ENCODE measurements around the gene ZNF474.

Gene ZNF474

GRCh38 chr5:122200865-122201264 lies 71.5 kb downstream of the ZNF474 start:
- no peak overlapping the region for H3K9ac ChIP-seq (ENCODE audit: low read length)

GRCh38 chr5:122201365-122201764 lies 72.0 kb downstream of the ZNF474 start:
- Histone ChIP-seq H3K27ac (ENCODE audit: low read length) (no peak overlapping the region), H3K79me2 (ENCODE audit: low read length) (no peaks in the 10 kb centered on the region), H3K36me3 (replicated peaks; ENCODE audit: low read depth, low read length) (no peaks in the 10 kb centered on the region), H3K4me1 (ENCODE audit: low read length) (no peaks in the 10 kb centered on the region), H3K4me2 (ENCODE audit: low read length) (no peak overlapping the region), H3K4me3 (ENCODE audit: low read length) (no peak overlapping the region), H3K9ac (ENCODE audit: low read length) (no peak overlapping the region), H3K27me3 (ENCODE audit: low read depth, low read length) (no peaks in the 10 kb centered on the region), H3K9me3 (ENCODE audit: insufficient read depth, low read length) (no peaks in the 10 kb centered on the region), H4K20me1 (ENCODE audit: insufficient read depth, low read length) (no peaks in the 10 kb centered on the region), H2AFZ (ENCODE audit: low read depth, low read length) (no peak overlapping the region)
- TF ChIP-seq CTCF (IDR thresholded peaks at IDR 0.05; ENCODE audit: low read depth, low read length) (no peak), EZH2phosphoT487 (IDR thresholded peaks at IDR 0.05; ENCODE audit: low read depth) (no peak)

More at GRCh38 chr5:122200865-122201264, 71.5 kb downstream of the ZNF474 start:
- Histone ChIP-seq H4K20me1 (ENCODE audit: insufficient read depth, low read length) (no peaks in the 10 kb centered on the region), H3K9me3 (ENCODE audit: insufficient read depth, low read length) (no peaks in the 10 kb centered on the region), H3K4me1 (ENCODE audit: low read length) (no peaks in the 10 kb centered on the region), H3K27me3 (ENCODE audit: low read depth, low read length) (no peaks in the 10 kb centered on the region), H3K4me2 (ENCODE audit: low read length) (no peak overlapping the region), H3K36me3 (replicated peaks; ENCODE audit: low read depth, low read length) (no peaks in the 10 kb centered on the region), H3K79me2 (ENCODE audit: low read length) (no peaks in the 10 kb centered on the region), H3K27ac (ENCODE audit: low read length) (no peak overlapping the region), H3K4me3 (ENCODE audit: low read length) (no peak overlapping the region), H2AFZ (ENCODE audit: low read depth, low read length) (no peak overlapping the region)
- TF ChIP-seq CTCF (IDR thresholded peaks at IDR 0.05; ENCODE audit: low read depth, low read length): no peak
- no peak for TF ChIP-seq EZH2phosphoT487 (IDR thresholded peaks at IDR 0.05; ENCODE audit: low read depth)

GRCh38 chr5:122202952-122203351 lies 73.6 kb downstream of the ZNF474 start:
- H3K27ac ChIP-seq (ENCODE audit: low read length): no peak overlapping the region
- TF ChIP-seq CTCF (IDR thresholded peaks at IDR 0.05; ENCODE audit: low read depth, low read length) (no peak), EZH2phosphoT487 (IDR thresholded peaks at IDR 0.05; ENCODE audit: low read depth) (no peak)
- no peak overlapping the region for H2AFZ ChIP-seq (ENCODE audit: low read depth, low read length)
- no peak overlapping the region for H3K4me3 ChIP-seq (ENCODE audit: low read length)
- no peaks in the 10 kb centered on the region for H4K20me1 ChIP-seq (ENCODE audit: insufficient read depth, low read length)
- no peaks in the 10 kb centered on the region for H3K36me3 ChIP-seq (replicated peaks; ENCODE audit: low read depth, low read length)
- no peaks in the 10 kb centered on the region for H3K9me3 ChIP-seq (ENCODE audit: insufficient read depth, low read length)
- H3K4me2 ChIP-seq (ENCODE audit: low read length): no peak overlapping the region
- H3K79me2 ChIP-seq (ENCODE audit: low read length): no peaks in the 10 kb centered on the region
- H3K9ac ChIP-seq (ENCODE audit: low read length): no peak overlapping the region
- H3K4me1 ChIP-seq (ENCODE audit: low read length): no peaks in the 10 kb centered on the region
- H3K27me3 ChIP-seq (ENCODE audit: low read depth, low read length): no peaks in the 10 kb centered on the region

Measured in OCI-LY3 (cell line).